C4-2B (cell line): ENCODE results near the gene PADI1.

Experiments used
- ZFX ChIP-seq: fragments of 450-650 bp; IDR thresholded peaks from 2 replicates; pipeline ENCODE4 v1.6.1; 2017
- TF ChIP-seq, protein P1 (sequence below): fragments of 450-650 bp; conservative IDR thresholded peaks from 2 replicates; pipeline ENCODE4 v1.5.1; 2017; ENCODE audit warnings: mild to moderate bottlenecking

DNA sequence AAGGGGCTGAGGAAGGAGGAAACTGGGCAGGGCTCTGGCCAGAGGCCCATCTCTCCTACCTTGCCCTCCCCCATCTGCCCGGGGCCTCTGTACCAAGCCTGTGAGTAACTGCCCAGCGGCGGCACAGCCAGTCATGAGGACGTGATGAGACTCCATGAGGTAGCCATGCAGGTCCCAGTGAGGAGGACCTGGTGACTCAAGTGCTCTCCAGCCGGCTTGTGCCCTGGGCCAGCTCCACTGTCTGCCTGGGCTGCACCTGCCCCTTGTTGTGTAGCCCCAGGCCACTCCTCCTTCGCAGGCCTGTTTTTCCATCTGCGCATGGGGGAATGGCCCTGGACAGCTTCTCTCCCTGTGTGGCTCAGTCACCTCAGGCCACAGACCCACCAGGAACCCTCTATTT lies 42.0 kb upstream of the PADI1 start:
- TF ChIP-seq, protein P1, sequence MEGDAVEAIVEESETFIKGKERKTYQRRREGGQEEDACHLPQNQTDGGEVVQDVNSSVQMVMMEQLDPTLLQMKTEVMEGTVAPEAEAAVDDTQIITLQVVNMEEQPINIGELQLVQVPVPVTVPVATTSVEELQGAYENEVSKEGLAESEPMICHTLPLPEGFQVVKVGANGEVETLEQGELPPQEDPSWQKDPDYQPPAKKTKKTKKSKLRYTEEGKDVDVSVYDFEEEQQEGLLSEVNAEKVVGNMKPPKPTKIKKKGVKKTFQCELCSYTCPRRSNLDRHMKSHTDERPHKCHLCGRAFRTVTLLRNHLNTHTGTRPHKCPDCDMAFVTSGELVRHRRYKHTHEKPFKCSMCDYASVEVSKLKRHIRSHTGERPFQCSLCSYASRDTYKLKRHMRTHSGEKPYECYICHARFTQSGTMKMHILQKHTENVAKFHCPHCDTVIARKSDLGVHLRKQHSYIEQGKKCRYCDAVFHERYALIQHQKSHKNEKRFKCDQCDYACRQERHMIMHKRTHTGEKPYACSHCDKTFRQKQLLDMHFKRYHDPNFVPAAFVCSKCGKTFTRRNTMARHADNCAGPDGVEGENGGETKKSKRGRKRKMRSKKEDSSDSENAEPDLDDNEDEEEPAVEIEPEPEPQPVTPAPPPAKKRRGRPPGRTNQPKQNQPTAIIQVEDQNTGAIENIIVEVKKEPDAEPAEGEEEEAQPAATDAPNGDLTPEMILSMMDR: no peak
- no peak for TF ChIP-seq ZFX
